Natural killer cell (primary cell): Measurements from ENCODE around the gene CCDC33. TPM values are rescaled to one million over a fixed set of nuclear protein-coding genes. Genes with fewer than 3 reads are reported as not detected.

Experiments used
- ATAC-seq, 3 donors: fragments of 150-1000 bp in 2 of 3; fragments of 200-7000 bp in 1 of 3; cut with Tn5 transposase; 1 replicate in 1 of 3; 2 replicates in 2 of 3; pipeline ENCODE4 v1.10.0; 2021; ENCODE audit warnings: mild to moderate bottlenecking in 2 of 3, moderate library complexity in 2 of 3
- DNase-seq, 2 donors: peaks; one replicate each; pipeline versions ENCODE4 v3.0.0 to v3.0.0-alpha.2; 2013 to 2021; ENCODE audit warnings: mixed read lengths in 1 of 2
- H3K27ac ChIP-seq: one replicate; pipeline ENCODE4 v1.5.1; 2013; ENCODE audit warnings: mild to moderate bottlenecking, low read length
- H3K27me3 ChIP-seq: one replicate; pipeline ENCODE4 v1.6.1; 2013; ENCODE audit warnings: low read length; ENCODE audit not compliant: control insufficient read depth, insufficient read depth
- H3K36me3 ChIP-seq: one replicate; pipeline ENCODE4 v1.6.1; 2013; ENCODE audit warnings: low read length; ENCODE audit not compliant: control insufficient read depth, insufficient read depth
- H3K4me1 ChIP-seq: one replicate; pipeline ENCODE4 v1.6.1; 2013; ENCODE audit warnings: low read length; ENCODE audit not compliant: control insufficient read depth, insufficient read depth
- H3K4me3 ChIP-seq: one replicate; pipeline ENCODE4 v1.5.1; 2013; ENCODE audit warnings: low read length
- H3K9me3 ChIP-seq: one replicate; pipeline ENCODE4 v1.6.1; 2013; ENCODE audit warnings: low read length; ENCODE audit not compliant: control insufficient read depth, insufficient read depth
- H3K27ac Mint-ChIP-seq, 2 donors: one replicate each; pipeline ENCODE4 v1.8.0; 2022; ENCODE audit warnings: mild to moderate bottlenecking in 2 of 2, mixed read lengths in 2 of 2, moderate library complexity in 1 of 2
- H3K27me3 Mint-ChIP-seq, 2 donors: one replicate each; pipeline ENCODE4 v1.8.0; 2022; ENCODE audit warnings: low read depth in 2 of 2, mixed read lengths in 2 of 2
- H3K36me3 Mint-ChIP-seq: one replicate; pipeline ENCODE4 v1.8.0; 2022; ENCODE audit warnings: mixed read lengths
- H3K4me1 Mint-ChIP-seq, 2 donors: one replicate each; pipeline ENCODE4 v1.8.0; 2022; ENCODE audit warnings: mixed read lengths in 2 of 2
- H3K4me3 Mint-ChIP-seq: one replicate; pipeline ENCODE4 v1.8.0; 2022; ENCODE audit warnings: mild to moderate bottlenecking, moderate library complexity, mixed read lengths
- H3K9me3 Mint-ChIP-seq, 2 donors: one replicate each; pipeline ENCODE4 v1.8.0; 2022; ENCODE audit warnings: mixed read lengths in 2 of 2
- WGBS: methylation state at CpG from one replicate; pipeline ENCODE4 v1.1.7; 2013; ENCODE audit warnings: missing lambda C conversion rate; ENCODE audit not compliant: insufficient coverage; 5-methylcytosine and 5-hydroxymethylcytosine counted together
- intact Hi-C: fragments of 100-400 bp; cut with micrococcal nuclease; formaldehyde crosslinking; loops from one replicate; pipeline ENCODE4 v1.14.2; 2022
- total RNA-seq, 4 donors: library from RNA; stranded (reverse); fragments of 120-200 nt in 1 of 4; gene quantifications; one replicate each; pipeline versions ENCODE4 v1.2.3 to v1.2.4, GENCODE V29; 2013 to 2022
- TF ChIP-seq, protein P1 (sequence below): fragments of 200-600 bp; IDR thresholded peaks from one replicate; pipeline ENCODE4 v1.8.0; 2022; ENCODE audit warnings: antibody characterized with exemption

CCDC33 gene
- total RNA-seq, 3 donors from 2014 or later (not counting 1 experiment from before 2014, with no cell fraction given) = not detected

DNA sequence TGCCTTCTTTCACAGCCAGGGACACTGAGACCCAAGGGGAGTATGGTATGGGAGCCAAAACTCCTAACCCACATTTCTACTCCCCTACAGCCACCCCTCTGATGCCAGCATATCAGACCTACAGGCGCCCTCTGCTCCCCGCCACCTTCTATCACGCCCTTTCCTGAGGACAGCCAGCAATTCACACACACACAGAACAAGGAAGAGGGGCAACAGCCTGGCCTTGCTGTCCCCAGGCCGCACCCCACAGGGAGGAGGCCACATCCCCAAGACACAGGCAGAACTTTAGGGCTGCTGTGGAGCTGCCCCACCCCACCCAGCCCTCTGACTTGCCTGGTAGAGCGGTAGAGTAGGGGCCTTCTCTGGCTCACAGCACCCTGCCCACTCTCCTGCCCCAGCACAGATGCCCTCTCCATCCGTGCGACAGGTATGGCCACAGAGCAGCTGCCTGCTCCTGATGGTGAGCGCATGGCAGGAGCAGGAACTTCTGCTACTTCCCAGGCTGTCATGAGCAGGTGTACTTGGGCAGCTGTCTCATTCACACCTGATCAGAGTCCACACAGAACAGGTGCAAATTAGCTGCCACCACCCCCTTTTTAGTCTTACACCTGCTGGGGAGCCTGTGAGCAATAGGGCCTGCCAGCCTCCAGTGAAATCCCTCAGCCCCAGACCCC, 33.4 kb downstream of the CCDC33 start:
- Histone ChIP-seq H3K4me1 (no peaks in the 10 kb centered on the region), H3K9me3 (no peaks in the 10 kb centered on the region), H3K27me3 (peaks cover 5% of the 10 kb centered on the region), H3K27ac (no peak overlapping the region), H3K4me3 (no peak overlapping the region), H3K36me3 (no peaks in the 10 kb centered on the region)
- WGBS = 88% methylated on average over 8 of the region's 8 CpGs
- no peak for DNase-seq
- no peak overlapping the region for H3K4me3 Mint-ChIP-seq
- intact Hi-C loops = no loop called here
- peaks cover 28 to 30% of the 10 kb centered on the region in 2 donors for H3K27me3 Mint-ChIP-seq
- H3K9me3 Mint-ChIP-seq = peaks cover 0 to 2% of the 10 kb centered on the region in 2 donors
- no peak for ATAC-seq
- TF ChIP-seq, protein P1, sequence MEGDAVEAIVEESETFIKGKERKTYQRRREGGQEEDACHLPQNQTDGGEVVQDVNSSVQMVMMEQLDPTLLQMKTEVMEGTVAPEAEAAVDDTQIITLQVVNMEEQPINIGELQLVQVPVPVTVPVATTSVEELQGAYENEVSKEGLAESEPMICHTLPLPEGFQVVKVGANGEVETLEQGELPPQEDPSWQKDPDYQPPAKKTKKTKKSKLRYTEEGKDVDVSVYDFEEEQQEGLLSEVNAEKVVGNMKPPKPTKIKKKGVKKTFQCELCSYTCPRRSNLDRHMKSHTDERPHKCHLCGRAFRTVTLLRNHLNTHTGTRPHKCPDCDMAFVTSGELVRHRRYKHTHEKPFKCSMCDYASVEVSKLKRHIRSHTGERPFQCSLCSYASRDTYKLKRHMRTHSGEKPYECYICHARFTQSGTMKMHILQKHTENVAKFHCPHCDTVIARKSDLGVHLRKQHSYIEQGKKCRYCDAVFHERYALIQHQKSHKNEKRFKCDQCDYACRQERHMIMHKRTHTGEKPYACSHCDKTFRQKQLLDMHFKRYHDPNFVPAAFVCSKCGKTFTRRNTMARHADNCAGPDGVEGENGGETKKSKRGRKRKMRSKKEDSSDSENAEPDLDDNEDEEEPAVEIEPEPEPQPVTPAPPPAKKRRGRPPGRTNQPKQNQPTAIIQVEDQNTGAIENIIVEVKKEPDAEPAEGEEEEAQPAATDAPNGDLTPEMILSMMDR = no peak
- H3K36me3 Mint-ChIP-seq = no peaks in the 10 kb centered on the region
- H3K27ac Mint-ChIP-seq = no peak overlapping the region
- peaks cover 0 to 5% of the 10 kb centered on the region in 2 donors for H3K4me1 Mint-ChIP-seq

DNA sequence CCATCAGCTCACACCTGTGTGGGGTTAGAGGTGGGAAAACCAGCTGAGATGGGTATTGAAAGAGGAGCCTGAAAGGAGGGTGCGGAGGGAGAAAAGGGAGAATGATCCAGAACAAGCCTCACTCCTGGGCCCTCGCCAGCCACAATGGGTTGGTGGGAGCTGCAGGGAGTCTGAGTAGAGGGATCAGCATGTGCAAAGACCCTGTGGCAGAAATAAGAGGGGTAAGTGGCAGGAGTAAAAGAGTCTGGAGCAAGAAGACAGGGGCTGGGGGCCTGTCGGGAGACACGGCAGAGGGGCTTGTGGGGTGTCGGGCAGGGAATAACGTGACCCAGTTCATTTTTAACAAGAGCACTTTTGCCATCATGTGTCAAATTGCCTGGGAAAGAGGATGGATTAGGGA, 34.0 kb downstream of the CCDC33 start:
- no peaks in the 10 kb centered on the region for H3K36me3 ChIP-seq
- H3K27ac ChIP-seq = no peak overlapping the region
- H3K27me3 ChIP-seq = peaks cover 5% of the 10 kb centered on the region
- no peaks in the 10 kb centered on the region for H3K9me3 ChIP-seq
- no peak for DNase-seq
- Mint-ChIP-seq H3K4me3 (no peak overlapping the region), H3K4me1 (peaks cover 0 to 5% of the 10 kb centered on the region in 2 donors), H3K36me3 (no peaks in the 10 kb centered on the region), H3K27me3 (peaks cover 25 to 27% of the 10 kb centered on the region in 2 donors), H3K9me3 (peaks cover 0 to 2% of the 10 kb centered on the region in 2 donors), H3K27ac (no peak overlapping the region)
- H3K4me3 ChIP-seq = no peak overlapping the region
- no peak for ATAC-seq
- TF ChIP-seq, protein P1 = no peak
- no peaks in the 10 kb centered on the region for H3K4me1 ChIP-seq
- intact Hi-C loops = no loop called here
- WGBS = 87% methylated on average over 6 of the region's 6 CpGs

DNA sequence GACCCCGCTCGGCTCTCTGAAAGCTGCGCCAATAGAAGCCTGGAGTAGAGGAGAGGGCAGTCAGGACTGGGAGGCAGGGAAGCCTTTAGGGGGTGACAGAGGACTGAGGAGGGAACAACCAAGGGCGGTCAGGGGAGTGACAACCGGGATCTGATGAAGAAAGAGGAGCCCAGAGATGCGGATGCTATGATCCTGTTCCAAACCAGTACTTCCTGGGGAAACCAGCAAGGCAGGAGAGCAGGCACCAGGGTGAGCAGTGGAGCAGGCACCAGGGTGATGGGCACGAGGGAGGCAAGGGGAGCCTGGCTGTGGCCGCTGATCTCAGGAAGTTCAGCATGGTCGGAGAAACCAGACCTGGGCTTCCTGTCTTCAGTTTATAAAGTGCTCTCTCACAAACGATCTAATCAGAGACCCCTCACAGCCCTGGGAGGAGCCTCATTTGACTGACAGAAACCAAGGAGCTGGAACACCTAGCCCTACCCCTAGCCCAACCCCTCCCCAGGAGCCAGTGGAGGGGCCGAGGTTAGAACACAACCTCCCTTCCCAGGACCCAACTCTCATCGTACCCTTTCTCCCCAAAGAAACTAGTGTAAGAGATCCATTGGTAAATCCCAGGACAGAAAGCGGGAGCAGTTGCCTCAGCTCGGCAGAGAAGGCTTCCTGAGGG, 34.9 kb downstream of the CCDC33 start:
- DNase-seq = no peak
- peaks cover 0 to 5% of the 10 kb centered on the region in 2 donors for H3K4me1 Mint-ChIP-seq
- H3K36me3 Mint-ChIP-seq = no peaks in the 10 kb centered on the region
- H3K9me3 Mint-ChIP-seq = no peaks in the 10 kb centered on the region
- 32% methylated on average over 14 of the region's 14 CpGs for WGBS
- H3K27ac Mint-ChIP-seq = no peak overlapping the region
- ATAC-seq = no peak
- intact Hi-C loops = no loop called here
- peaks cover 20 to 24% of the 10 kb centered on the region in 2 donors for H3K27me3 Mint-ChIP-seq
- Histone ChIP-seq H3K9me3 (no peaks in the 10 kb centered on the region), H3K4me1 (no peaks in the 10 kb centered on the region), H3K36me3 (no peaks in the 10 kb centered on the region), H3K4me3 (no peak overlapping the region), H3K27me3 (peaks cover 5% of the 10 kb centered on the region), H3K27ac (no peak overlapping the region)
- no peak overlapping the region for H3K4me3 Mint-ChIP-seq
- TF ChIP-seq, protein P1 = no peak
